Measurements from ENCODE around the gene C19orf18.

- TF ChIP-seq POLR2A (IDR thresholded peaks at IDR 0.05) (no peak), CTCF (IDR thresholded peaks at IDR 0.05) (no peak), POLR2AphosphoS5 (IDR thresholded peaks at IDR 0.05) (no peak), EP300 (IDR thresholded peaks at IDR 0.05) (no peak)
Observed at GRCh38 chr19:57947088-57947418, 27.3 kb downstream of the C19orf18 start.
